Smooth muscle cell (in vitro differentiated cells): ENCODE results near the gene TLK2. TPM values are rescaled to one million over a fixed set of nuclear protein-coding genes. Genes with fewer than 3 reads are reported as not detected.

ENCODE experiments used
- DNase-seq: peaks from one replicate; lab custom pipeline; 2025; ENCODE audit not compliant: unreplicated experiment; lab: John Stamatoyannopoulos, UW
- H2AFZ ChIP-seq: fragments of 200-600 bp; sonication (generic); 2 replicates; pipeline ENCODE4 v1.6.0; 2016; ENCODE audit warnings: antibody characterized with exemption, low read depth, mild to moderate bottlenecking
- H3F3A ChIP-seq: fragments of 200-600 bp; sonication (generic); 2 replicates; pipeline ENCODE4 v1.6.0; 2017; ENCODE audit warnings: antibody characterized with exemption, low read depth
- H3K27ac ChIP-seq: fragments of 200-600 bp; sonication (generic); 2 replicates; pipeline ENCODE4 v1.5.1; 2016; ENCODE audit warnings: low read depth, mild to moderate bottlenecking
- H3K27me3 ChIP-seq: fragments of 200-600 bp; sonication (generic); 2 replicates; pipeline ENCODE4 v1.6.1; 2016; ENCODE audit warnings: low read depth, mild to moderate bottlenecking
- H3K36me3 ChIP-seq: fragments of 200-600 bp; sonication (generic); 2 replicates; pipeline ENCODE4 v1.5.1; 2016; ENCODE audit warnings: low read depth
- H3K4me1 ChIP-seq: fragments of 200-600 bp; sonication (generic); 2 replicates; pipeline ENCODE4 v1.5.1; 2016; ENCODE audit warnings: low read depth
- H3K4me2 ChIP-seq: fragments of 200-600 bp; sonication (generic); 2 replicates; pipeline ENCODE4 v1.6.0; 2016; ENCODE audit warnings: mild to moderate bottlenecking
- H3K4me3 ChIP-seq: fragments of 200-600 bp; sonication (generic); 2 replicates; pipeline ENCODE4 v1.5.1; 2016; ENCODE audit warnings: mild to moderate bottlenecking
- H3K79me2 ChIP-seq: fragments of 200-600 bp; sonication (generic); 2 replicates; pipeline ENCODE4 v1.6.0; 2016; ENCODE audit warnings: low read depth, mild to moderate bottlenecking
- H3K9ac ChIP-seq: fragments of 200-600 bp; sonication (generic); 2 replicates; pipeline ENCODE4 v1.6.0; 2016; ENCODE audit warnings: low read depth
- H3K9me3 ChIP-seq: fragments of 200-600 bp; sonication (generic); replicated peaks from 2 replicates; pipeline ENCODE4 v1.5.1; 2016; ENCODE audit warnings: low read depth
- H4K20me1 ChIP-seq: fragments of 200-600 bp; sonication (generic); 2 replicates; pipeline ENCODE4 v1.6.0; 2016; ENCODE audit warnings: low read depth
- WGBS: methylation state at CpG from one replicate; pipeline ENCODE4 v1.1.7; 2016; ENCODE audit warnings: low lambda C conversion rate; 5-methylcytosine and 5-hydroxymethylcytosine counted together
- polyA plus RNA-seq: library from polyadenylated mRNA; unstranded; fragments of >200 nt; fragmentation: Nextera tagmentation; extraction: Ambion mirVana; gene quantifications from 2 replicates; pipeline ENCODE4 v1.2.1, GENCODE V29; 2016
- total RNA-seq: library from RNA; depleted of rRNA; stranded (reverse); fragments of >200 nt; gene quantifications from 2 replicates; pipeline ENCODE4 v1.2.3, GENCODE V29; 2014
- TF ChIP-seq, protein P1 (sequence below): fragments of 200-600 bp; sonication (generic); IDR thresholded peaks from 2 replicates; pipeline ENCODE4 v1.5.1; 2017; ENCODE audit warnings: borderline replicate concordance, mild to moderate bottlenecking, antibody characterized with exemption; ENCODE audit not compliant: insufficient read depth, poor library complexity, severe bottlenecking

TLK2 gene
- total and polyA plus RNA-seq, 2 experiments from 2014 or later: 15.9 to 29.2 TPM

DNA sequence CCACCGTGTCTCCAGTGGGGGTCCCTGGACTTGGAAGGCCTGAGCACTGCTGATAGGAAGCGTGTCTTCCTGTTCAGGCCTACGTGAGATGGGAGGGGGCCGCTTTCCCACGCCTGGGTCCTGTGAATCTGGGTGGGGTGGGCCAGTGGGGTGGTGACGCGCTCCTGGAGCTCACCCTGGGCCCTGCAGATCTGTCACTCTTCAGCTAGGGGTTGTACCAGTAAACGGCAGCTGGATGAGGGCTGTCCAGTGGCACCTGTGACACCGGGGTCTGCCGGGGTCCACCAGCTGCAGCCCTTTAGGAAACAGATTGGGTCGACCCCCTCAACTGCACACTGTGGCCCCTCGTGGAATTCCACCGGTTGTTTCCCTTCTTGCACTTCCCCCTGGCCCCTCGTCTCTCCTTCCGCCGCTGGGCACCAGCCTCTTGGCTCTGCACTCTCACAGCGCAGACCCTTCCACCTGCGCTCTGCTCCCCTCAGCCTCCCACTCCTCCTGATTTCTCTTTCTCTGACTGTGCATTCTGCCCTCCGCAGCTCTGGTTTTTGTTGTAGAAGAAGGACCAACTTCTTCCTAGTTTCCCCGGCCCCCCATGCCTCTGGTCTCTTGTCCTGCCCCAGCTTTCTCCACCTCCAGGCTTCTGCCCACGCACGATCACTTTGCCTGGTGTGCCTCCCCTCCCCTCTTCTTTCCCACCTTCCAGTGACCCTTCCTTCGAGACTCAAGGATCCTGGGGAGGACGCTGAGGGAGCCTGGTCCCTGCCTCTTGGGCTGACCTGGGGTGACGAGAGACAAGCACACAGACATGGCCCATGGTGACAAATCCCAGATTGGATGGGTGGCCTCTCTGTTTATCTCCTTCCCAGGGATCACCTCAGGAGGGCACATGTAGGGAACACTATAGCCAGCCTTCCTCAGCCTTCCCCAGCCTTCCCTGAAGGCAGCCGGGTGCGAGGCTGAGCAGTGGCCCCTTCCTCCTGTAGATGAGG, 153.6 kb downstream of the TLK2 start:
- Histone ChIP-seq H3K36me3 (no peaks in the 10 kb centered on the region), H3K9ac (no peak overlapping the region), H3K4me3 (no peak overlapping the region), H3K79me2 (peaks cover 94% of the 10 kb centered on the region), H2AFZ (no peak overlapping the region), H3K27ac (peak overlapping the region; percentile 60), H4K20me1 (peaks cover 83% of the 10 kb centered on the region), H3K4me1 (peaks cover 30% of the 10 kb centered on the region), H3K9me3 (no peaks in the 10 kb centered on the region), H3K27me3 (no peaks in the 10 kb centered on the region), H3K4me2 (peak overlapping the region; percentile 83), H3F3A (peaks cover 10% of the 10 kb centered on the region)
- DNase-seq: no peak
- WGBS: 87% methylated on average over 27 of the region's 27 CpGs
- TF ChIP-seq, protein P1, sequence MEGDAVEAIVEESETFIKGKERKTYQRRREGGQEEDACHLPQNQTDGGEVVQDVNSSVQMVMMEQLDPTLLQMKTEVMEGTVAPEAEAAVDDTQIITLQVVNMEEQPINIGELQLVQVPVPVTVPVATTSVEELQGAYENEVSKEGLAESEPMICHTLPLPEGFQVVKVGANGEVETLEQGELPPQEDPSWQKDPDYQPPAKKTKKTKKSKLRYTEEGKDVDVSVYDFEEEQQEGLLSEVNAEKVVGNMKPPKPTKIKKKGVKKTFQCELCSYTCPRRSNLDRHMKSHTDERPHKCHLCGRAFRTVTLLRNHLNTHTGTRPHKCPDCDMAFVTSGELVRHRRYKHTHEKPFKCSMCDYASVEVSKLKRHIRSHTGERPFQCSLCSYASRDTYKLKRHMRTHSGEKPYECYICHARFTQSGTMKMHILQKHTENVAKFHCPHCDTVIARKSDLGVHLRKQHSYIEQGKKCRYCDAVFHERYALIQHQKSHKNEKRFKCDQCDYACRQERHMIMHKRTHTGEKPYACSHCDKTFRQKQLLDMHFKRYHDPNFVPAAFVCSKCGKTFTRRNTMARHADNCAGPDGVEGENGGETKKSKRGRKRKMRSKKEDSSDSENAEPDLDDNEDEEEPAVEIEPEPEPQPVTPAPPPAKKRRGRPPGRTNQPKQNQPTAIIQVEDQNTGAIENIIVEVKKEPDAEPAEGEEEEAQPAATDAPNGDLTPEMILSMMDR: no peak

DNA sequence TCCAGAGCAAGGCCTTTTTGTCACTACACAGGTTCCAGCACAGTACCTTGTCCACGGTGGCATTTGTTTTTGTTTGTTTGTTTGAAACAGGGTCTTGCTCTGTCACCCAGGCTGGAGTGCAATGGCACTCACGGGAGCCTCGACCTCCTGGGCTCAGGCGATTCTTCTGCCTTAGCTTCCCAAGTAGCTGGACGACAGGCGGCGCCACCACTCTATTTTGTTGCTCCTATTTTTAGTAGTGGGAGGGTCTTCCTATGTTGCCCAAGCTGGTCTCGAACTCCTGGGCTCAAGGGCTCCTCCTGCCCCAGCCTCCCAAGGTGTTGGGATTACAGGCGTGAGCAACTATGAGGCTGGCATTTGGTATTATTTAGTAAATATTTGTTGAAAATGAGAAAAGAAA, 159.2 kb downstream of the TLK2 start:
- H3K9me3 ChIP-seq: no peaks in the 10 kb centered on the region
- TF ChIP-seq, protein P1: no peak
- H3K27me3 ChIP-seq: no peaks in the 10 kb centered on the region
- peaks cover 9% of the 10 kb centered on the region for H3F3A ChIP-seq
- H2AFZ ChIP-seq: no peak overlapping the region
- no peak overlapping the region for H3K4me2 ChIP-seq
- H3K4me3 ChIP-seq: no peak overlapping the region
- peaks cover 97% of the 10 kb centered on the region for H3K79me2 ChIP-seq
- H3K9ac ChIP-seq: no peak overlapping the region
- 86% methylated on average over 9 of the region's 9 CpGs for WGBS
- peaks cover 7% of the 10 kb centered on the region for H3K4me1 ChIP-seq
- DNase-seq: no peak
- H3K27ac ChIP-seq: no peak overlapping the region
- H4K20me1 ChIP-seq: peaks cover 98% of the 10 kb centered on the region
- no peaks in the 10 kb centered on the region for H3K36me3 ChIP-seq

DNA sequence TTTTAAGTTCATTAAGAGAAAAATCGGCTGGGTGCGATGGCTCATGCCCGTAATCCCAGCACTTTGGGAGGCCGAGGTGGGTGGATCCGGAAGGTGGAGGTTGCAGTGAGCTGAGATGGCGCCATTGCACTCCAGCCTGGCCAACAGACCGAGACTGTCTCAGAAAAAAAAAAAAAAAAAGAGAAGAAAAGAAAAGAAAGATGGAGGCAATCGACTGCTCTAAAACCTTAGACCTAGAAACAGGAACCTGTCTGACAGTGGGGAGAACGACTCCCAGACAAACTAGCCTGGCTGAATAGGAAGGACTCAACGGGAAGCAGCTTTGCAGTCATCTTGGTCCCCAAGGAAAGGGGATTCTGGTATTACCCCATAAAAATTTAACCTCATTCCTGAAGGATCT, 162.5 kb downstream of the TLK2 start:
- Histone ChIP-seq H3F3A (peaks cover 7% of the 10 kb centered on the region), H3K4me3 (no peak overlapping the region), H3K4me1 (no peaks in the 10 kb centered on the region), H4K20me1 (peaks cover 98% of the 10 kb centered on the region), H3K9ac (no peak overlapping the region), H3K36me3 (no peaks in the 10 kb centered on the region), H3K4me2 (no peak overlapping the region), H3K79me2 (peaks cover 97% of the 10 kb centered on the region), H3K9me3 (no peaks in the 10 kb centered on the region), H3K27me3 (no peaks in the 10 kb centered on the region), H2AFZ (no peak overlapping the region), H3K27ac (no peak overlapping the region)
- no peak for DNase-seq
- 93% methylated on average over 10 of the region's 10 CpGs for WGBS
- TF ChIP-seq, protein P1: no peak
